ENCODE results near the gene STK33.

- TF ChIP-seq CTCF (IDR thresholded peaks at IDR 0.05; ENCODE audit: borderline replicate concordance, extremely low read depth, low read length, poor library complexity, severe bottlenecking) (no peak), EZH2 (IDR thresholded peaks at IDR 0.05; ENCODE audit: borderline replicate concordance, low read depth, low read length, severe bottlenecking) (no peak)
Measured at GRCh38 chr11:8541448-8541847, 52.6 kb downstream of the STK33 start.
